ENCODE results near the gene NFATC2.
A peak's percentile ranks its signal among the peaks of the same experiment; 100 is the strongest.
"Not testable (repeated sequence)": the region's sequence is repeated elsewhere in the genome, so short reads cannot be mapped to it uniquely, and the experiment has no call there.

NFATC2 gene

GRCh38 chr20:51567622-51568021, 25.1 kb upstream of the NFATC2 start:
- DNase-seq = no peak

- DNase-seq = no peak
Observed at GRCh38 chr20:51566594-51566993, 24.1 kb upstream of the NFATC2 start.

- no peak for DNase-seq
Observed at GRCh38 chr20:51565298-51566144, 23.0 kb upstream of the NFATC2 start.

GRCh38 chr20:51563486-51564332, 21.2 kb upstream of the NFATC2 start:
- DNase-seq = no peak

- DNase-seq = no peak
Observed at GRCh38 chr20:51563174-51563485, 20.6 kb upstream of the NFATC2 start.

GRCh38 chr20:51562332-51563173, 20.0 kb upstream of the NFATC2 start:
- peak; percentile 68 for DNase-seq

GRCh38 chr20:51562027-51562331, 19.5 kb upstream of the NFATC2 start:
- no peak for DNase-seq

GRCh38 chr20:51560550-51561307, 18.2 kb upstream of the NFATC2 start:
- DNase-seq = no peak

GRCh38 chr20:51560042-51560441, 17.5 kb upstream of the NFATC2 start:
- no peak for DNase-seq

- DNase-seq = no peak
Observed at GRCh38 chr20:51554538-51555165, 12.1 kb upstream of the NFATC2 start.

GRCh38 chr20:51553897-51554486, 11.5 kb upstream of the NFATC2 start:
- DNase-seq = no peak

- no peak for DNase-seq
Observed at GRCh38 chr20:51551186-51551585, 8.7 kb upstream of the NFATC2 start.

GRCh38 chr20:51549474-51549873, 7.0 kb upstream of the NFATC2 start:
- no peak for DNase-seq

- DNase-seq = no peak
Observed at GRCh38 chr20:51547951-51548350, 5.4 kb upstream of the NFATC2 start.

- no peak for DNase-seq
Observed at GRCh38 chr20:51545515-51545914, 3.0 kb upstream of the NFATC2 start.

- no peak for DNase-seq
Observed at GRCh38 chr20:51543422-51543788, 886 bp upstream of the NFATC2 start.

- no peak for DNase-seq
Observed at GRCh38 chr20:51542033-51542570, 417 bp downstream of the NFATC2 start.

GRCh38 chr20:51541189-51542032, 1.1 kb downstream of the NFATC2 start:
- DNase-seq = no peak

- DNase-seq = no peak
Observed at GRCh38 chr20:51540580-51540979, 1.9 kb downstream of the NFATC2 start.

GRCh38 chr20:51540074-51540473, 2.4 kb downstream of the NFATC2 start:
- not testable (repeated sequence) for DNase-seq
